OCI-LY3 (cell line): ENCODE measurements around the gene PMM1.

ENCODE experiments used
- EZH2phosphoT487 ChIP-seq: fragments of 200-600 bp; shearing (Covaris generic); IDR thresholded peaks from 2 replicates; pipeline ENCODE4 v1.6.1; 2018; ENCODE audit warnings: antibody characterized with exemption, mixed run types, low read depth
- TF ChIP-seq, protein P1 (sequence below): fragments of 200-600, 300-600 bp; sonication (generic); IDR thresholded peaks from 2 replicates; pipeline ENCODE4 v1.5.1; 2014; ENCODE audit warnings: antibody characterized with exemption, low read length, low read depth

DNA sequence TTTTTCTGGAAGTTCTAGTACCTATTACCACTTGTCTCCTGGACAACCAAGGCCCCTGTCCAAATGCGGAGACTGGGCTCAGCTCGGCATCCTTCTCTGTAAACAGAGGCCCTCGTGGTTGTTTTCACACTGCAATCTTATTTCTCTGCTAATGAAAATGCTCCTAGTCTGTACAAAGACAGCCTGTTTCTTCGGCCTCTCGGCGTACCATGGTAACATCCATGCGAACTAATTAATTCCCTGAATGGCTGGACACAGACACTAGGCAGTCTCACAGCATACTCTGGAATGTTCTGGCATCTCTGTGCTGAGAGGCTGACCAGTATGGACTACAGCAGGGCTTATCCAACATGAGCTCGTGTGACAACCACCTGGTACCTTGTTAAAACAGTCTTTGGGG lies 51.1 kb downstream of the PMM1 start:
- TF ChIP-seq, protein P1, sequence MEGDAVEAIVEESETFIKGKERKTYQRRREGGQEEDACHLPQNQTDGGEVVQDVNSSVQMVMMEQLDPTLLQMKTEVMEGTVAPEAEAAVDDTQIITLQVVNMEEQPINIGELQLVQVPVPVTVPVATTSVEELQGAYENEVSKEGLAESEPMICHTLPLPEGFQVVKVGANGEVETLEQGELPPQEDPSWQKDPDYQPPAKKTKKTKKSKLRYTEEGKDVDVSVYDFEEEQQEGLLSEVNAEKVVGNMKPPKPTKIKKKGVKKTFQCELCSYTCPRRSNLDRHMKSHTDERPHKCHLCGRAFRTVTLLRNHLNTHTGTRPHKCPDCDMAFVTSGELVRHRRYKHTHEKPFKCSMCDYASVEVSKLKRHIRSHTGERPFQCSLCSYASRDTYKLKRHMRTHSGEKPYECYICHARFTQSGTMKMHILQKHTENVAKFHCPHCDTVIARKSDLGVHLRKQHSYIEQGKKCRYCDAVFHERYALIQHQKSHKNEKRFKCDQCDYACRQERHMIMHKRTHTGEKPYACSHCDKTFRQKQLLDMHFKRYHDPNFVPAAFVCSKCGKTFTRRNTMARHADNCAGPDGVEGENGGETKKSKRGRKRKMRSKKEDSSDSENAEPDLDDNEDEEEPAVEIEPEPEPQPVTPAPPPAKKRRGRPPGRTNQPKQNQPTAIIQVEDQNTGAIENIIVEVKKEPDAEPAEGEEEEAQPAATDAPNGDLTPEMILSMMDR: no peak
- TF ChIP-seq EZH2phosphoT487: no peak
